ENCODE results near the gene DIRAS2.

GRCh38 chr9:90647843-90648242 lies 5.2 kb upstream of the DIRAS2 start:
- TF ChIP-seq CTCF (conservative IDR thresholded peaks at IDR 0.05) (no peak), EZH2 (IDR thresholded peaks at IDR 0.05; ENCODE audit: low read depth) (no peak)
